Colon (tissue), 2 donors: ENCODE data around the gene EIF3K.
"Not testable (repeated sequence)": the region's sequence is repeated elsewhere in the genome, so short reads cannot be mapped to it uniquely, and the experiment has no call there.

ENCODE experiments used
- FAIRE-seq: peaks from 2 replicates; lab custom pipeline; 2012; peaks lifted over from hg19 to GRCh38; lab: Jason Lieb, UNC
- donor health status: control.
- donor health status: control.

The EIF3K gene

GRCh38 chr19:38618590-38619360, at the start of gene EIF3K:
Gene EIF3K (plus strand): TSS chr19:38619188. CDS start chr19:38619269, 81 bp downstream.
- peak; percentile 75 for FAIRE-seq

GRCh38 chr19:38569368-38569983, 49.5 kb upstream of the EIF3K start:
- no peak for FAIRE-seq

GRCh38 chr19:38571682-38572081, 47.3 kb upstream of the EIF3K start:
- no peak for FAIRE-seq

- no peak for FAIRE-seq
Measured at GRCh38 chr19:38577826-38578225, 41.2 kb upstream of the EIF3K start.

- not testable (repeated sequence) for FAIRE-seq
Measured at GRCh38 chr19:38579304-38579703, 39.7 kb upstream of the EIF3K start.

- FAIRE-seq = no peak
Measured at GRCh38 chr19:38580080-38580479, 38.9 kb upstream of the EIF3K start.

- FAIRE-seq = no peak
Measured at GRCh38 chr19:38583219-38583984, 35.6 kb upstream of the EIF3K start.

- FAIRE-seq = no peak
Measured at GRCh38 chr19:38583985-38584305, 35.0 kb upstream of the EIF3K start.

- no peak for FAIRE-seq
Measured at GRCh38 chr19:38587562-38587961, 31.4 kb upstream of the EIF3K start.

GRCh38 chr19:38588041-38588440, 30.9 kb upstream of the EIF3K start:
- FAIRE-seq = no peak

GRCh38 chr19:38592940-38593339, 26.0 kb upstream of the EIF3K start:
- FAIRE-seq = no peak

GRCh38 chr19:38596057-38596981, 22.7 kb upstream of the EIF3K start:
- no peak for FAIRE-seq

GRCh38 chr19:38597075-38597474, 21.9 kb upstream of the EIF3K start:
- no peak for FAIRE-seq

- no peak for FAIRE-seq
Measured at GRCh38 chr19:38599722-38600121, 19.3 kb upstream of the EIF3K start.

- not testable (repeated sequence) for FAIRE-seq
Measured at GRCh38 chr19:38602856-38603255, 16.1 kb upstream of the EIF3K start.

GRCh38 chr19:38606131-38606530, 12.9 kb upstream of the EIF3K start:
- no peak for FAIRE-seq

GRCh38 chr19:38614289-38614688, 4.7 kb upstream of the EIF3K start:
- FAIRE-seq = no peak

- FAIRE-seq = no peak
Measured at GRCh38 chr19:38615007-38615581, 3.9 kb upstream of the EIF3K start.

GRCh38 chr19:38616265-38616664, 2.7 kb upstream of the EIF3K start:
- no peak for FAIRE-seq

- FAIRE-seq = no peak
Measured at GRCh38 chr19:38617283-38617763, 1.7 kb upstream of the EIF3K start.

GRCh38 chr19:38617764-38618589, 1.0 kb upstream of the EIF3K start, which contains the start of gene MAP4K1:
Gene MAP4K1 (minus strand): TSS chr19:38617953. CDS start chr19:38617895, 58 bp downstream.
- no peak for FAIRE-seq
